Activated effector memory CD4-positive, alpha-beta T cell treated with anti-CD3 and anti-CD28 coated beads, Interleukin-2, amount 50 U/mL, for 16 hours (primary cell): ENCODE results near the gene C9orf57.
"Not testable (repeated sequence)": the region's sequence is repeated elsewhere in the genome, so short reads cannot be mapped to it uniquely, and the experiment has no call there.

Source experiments
- DNase-seq: peaks from one replicate; pipeline ENCODE4 v3.0.0-alpha.2; 2020

The C9orf57 gene

GRCh38 chr9:72060513-72060912, at the start of gene C9orf57:
TSS of gene C9orf57 (minus strand) at chr9:72060613. CDS start at chr9:72059331, 1,282 bp downstream.
- no peak for DNase-seq

GRCh38 chr9:72102520-72102919, 42.1 kb upstream of the C9orf57 start:
- no peak for DNase-seq

GRCh38 chr9:72095520-72095919, 35.1 kb upstream of the C9orf57 start:
- not testable (repeated sequence) for DNase-seq

- no peak for DNase-seq
Measured at GRCh38 chr9:72092820-72093219, 32.4 kb upstream of the C9orf57 start.

- DNase-seq, result no peak
Measured at GRCh38 chr9:72089451-72090130, 29.2 kb upstream of the C9orf57 start.

GRCh38 chr9:72082536-72082935, 22.1 kb upstream of the C9orf57 start:
- DNase-seq, result no peak

- DNase-seq, result not testable (repeated sequence)
Measured at GRCh38 chr9:72074666-72075065, 14.3 kb upstream of the C9orf57 start.

GRCh38 chr9:72065076-72065475, 4.7 kb upstream of the C9orf57 start:
- DNase-seq, result no peak

GRCh38 chr9:72052122-72052521, 8.3 kb downstream of the C9orf57 start:
- no peak for DNase-seq

GRCh38 chr9:72048850-72049249, 11.6 kb downstream of the C9orf57 start:
- DNase-seq, result no peak

GRCh38 chr9:72046630-72047456, 13.6 kb downstream of the C9orf57 start:
- no peak for DNase-seq

GRCh38 chr9:72044095-72044494, 16.3 kb downstream of the C9orf57 start:
- no peak for DNase-seq

GRCh38 chr9:72043576-72043975, 16.8 kb downstream of the C9orf57 start:
- no peak for DNase-seq

GRCh38 chr9:72042928-72043327, 17.5 kb downstream of the C9orf57 start:
- DNase-seq, result no peak

GRCh38 chr9:72041775-72042194, 18.6 kb downstream of the C9orf57 start:
- DNase-seq, result no peak

- DNase-seq, result no peak
Measured at GRCh38 chr9:72041369-72041768, 19.0 kb downstream of the C9orf57 start.

GRCh38 chr9:72039532-72039931, 20.9 kb downstream of the C9orf57 start:
- no peak for DNase-seq

GRCh38 chr9:72038890-72039410, 21.5 kb downstream of the C9orf57 start:
- peak; percentile 84 for DNase-seq

- no peak for DNase-seq
Measured at GRCh38 chr9:72038408-72038807, 22.0 kb downstream of the C9orf57 start.

- no peak for DNase-seq
Measured at GRCh38 chr9:72037571-72037970, 22.8 kb downstream of the C9orf57 start.

- DNase-seq, result no peak
Measured at GRCh38 chr9:72030767-72031166, 29.6 kb downstream of the C9orf57 start.

GRCh38 chr9:72029986-72030385, 30.4 kb downstream of the C9orf57 start:
- DNase-seq, result no peak

GRCh38 chr9:72025906-72026305, 34.5 kb downstream of the C9orf57 start:
- no peak for DNase-seq

- no peak for DNase-seq
Measured at GRCh38 chr9:72023596-72023995, 36.8 kb downstream of the C9orf57 start.
